ENCODE measurements around the gene TP53BP1. TPM values are rescaled to one million over a fixed set of nuclear protein-coding genes. Genes with fewer than 3 reads are reported as not detected.

Gene TP53BP1
- total RNA-seq, 4 donors from 2014 or later: 17.6 to 49.4 (median 29.0) TPM

DNA sequence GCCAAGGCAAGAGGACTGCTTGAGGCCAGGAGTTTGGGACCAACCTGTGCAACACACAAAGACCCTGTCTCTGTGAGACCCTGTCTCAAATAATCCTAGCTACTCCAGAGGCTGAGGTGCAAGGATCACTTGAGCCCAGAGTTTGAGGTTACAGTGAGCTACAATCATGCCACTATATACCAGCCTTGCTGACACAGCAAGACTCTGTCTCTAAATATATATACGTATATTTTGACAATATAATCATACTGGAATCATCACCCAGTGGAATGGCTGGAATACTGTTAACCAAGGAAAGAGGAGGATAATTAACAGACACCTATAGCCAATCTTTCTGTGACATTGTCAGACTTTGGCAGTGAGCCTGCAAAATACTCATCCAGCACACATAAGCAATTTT lies 15.5 kb upstream of the TP53BP1 start:
- H3K4me3 ChIP-seq: no peak overlapping the region
- H3K9me3 ChIP-seq: no peaks in the 10 kb centered on the region
- peaks cover 28% of the 10 kb centered on the region for H3K4me1 ChIP-seq
- 59% methylated on average over 1 of the region's 1 CpG for WGBS
- H3K27ac ChIP-seq: peak overlapping the region; percentile 88
- no peaks in the 10 kb centered on the region for H3K27me3 ChIP-seq
- TF ChIP-seq POLR2A (IDR thresholded peaks at IDR 0.05): no peak
- TF ChIP-seq POLR2AphosphoS5 (IDR thresholded peaks at IDR 0.05): no peak
- DNase-seq (ENCODE audit: low spot score in 2 of 2): no peak
- no peaks in the 10 kb centered on the region for H3K36me3 ChIP-seq

DNA sequence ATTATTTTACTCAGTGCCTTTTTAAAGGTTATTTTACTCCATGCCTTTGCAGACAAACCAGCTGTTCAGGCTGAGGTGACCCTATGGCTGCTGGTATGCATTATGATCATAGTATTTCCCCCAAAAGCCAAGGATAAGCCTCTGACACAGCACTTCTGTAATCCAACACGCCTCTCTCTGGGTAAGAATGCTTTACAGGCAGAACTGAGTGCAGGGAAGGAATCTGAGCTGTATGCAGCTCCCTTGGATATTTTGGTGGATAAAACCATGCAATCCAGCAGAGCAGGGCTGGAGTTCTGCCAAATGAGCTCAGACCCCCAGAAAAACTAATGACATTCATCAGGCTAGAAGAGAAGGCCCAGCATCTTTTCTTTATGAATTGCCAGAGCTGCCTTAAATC lies 12.8 kb upstream of the TP53BP1 start:
- WGBS: 74% methylated on average over 1 of the region's 1 CpG
- no peak for TF ChIP-seq POLR2A (IDR thresholded peaks at IDR 0.05)
- no peak for DNase-seq (ENCODE audit: low spot score in 2 of 2)
- H3K4me3 ChIP-seq: no peak overlapping the region
- H3K27ac ChIP-seq: no peak overlapping the region
- peaks cover 16% of the 10 kb centered on the region for H3K4me1 ChIP-seq
- H3K9me3 ChIP-seq: no peaks in the 10 kb centered on the region
- no peaks in the 10 kb centered on the region for H3K27me3 ChIP-seq
- H3K36me3 ChIP-seq: no peaks in the 10 kb centered on the region

- TF ChIP-seq CTCF (IDR thresholded peaks at IDR 0.05) (no peak), POLR2AphosphoS5 (IDR thresholded peaks at IDR 0.05) (no peak), POLR2A (IDR thresholded peaks at IDR 0.05) (no peak), EP300 (IDR thresholded peaks at IDR 0.05) (no peak)
- H3K9me3 ChIP-seq: no peaks in the 10 kb centered on the region
These were observed 6.7 kb upstream of the TP53BP1 start for GRCh38 chr15:43499635-43500034.

DNA sequence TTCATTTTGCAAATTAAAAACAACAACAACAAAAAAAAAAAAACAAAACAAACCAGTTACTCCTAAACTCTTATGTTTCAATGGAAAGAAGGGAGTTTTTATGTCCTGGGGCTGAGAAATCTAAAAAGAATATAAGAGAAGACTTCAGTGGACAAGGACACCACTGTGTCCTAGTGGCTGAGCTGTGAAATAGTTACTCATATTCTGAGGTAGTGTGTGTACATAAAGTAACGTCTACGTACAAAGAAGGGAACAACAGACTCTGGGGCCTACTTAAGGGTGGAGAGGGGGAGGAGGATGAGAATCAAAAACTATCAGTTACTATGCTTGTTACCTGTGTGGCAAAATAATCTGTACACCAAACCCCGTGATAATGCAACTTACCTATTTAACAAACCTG lies 6.0 kb upstream of the TP53BP1 start:
- Histone ChIP-seq H3K4me1 (peaks cover under 1% of the 10 kb centered on the region), H3K9me3 (no peaks in the 10 kb centered on the region), H3K27me3 (no peaks in the 10 kb centered on the region), H3K27ac (no peak overlapping the region), H3K36me3 (no peaks in the 10 kb centered on the region), H3K4me3 (no peak overlapping the region)
- WGBS: 67% methylated on average over 3 of the region's 3 CpGs
- DNase-seq (ENCODE audit: low spot score in 2 of 2): no peak
- no peak for TF ChIP-seq POLR2A (IDR thresholded peaks at IDR 0.05)
- TF ChIP-seq POLR2AphosphoS5 (IDR thresholded peaks at IDR 0.05): no peak
- no peak for TF ChIP-seq CTCF (IDR thresholded peaks at IDR 0.05)
- no peak for TF ChIP-seq EP300 (IDR thresholded peaks at IDR 0.05)

More at GRCh38 chr15:43499635-43500034, 6.7 kb upstream of the TP53BP1 start:
- Histone ChIP-seq H3K4me3 (no peak overlapping the region), H3K4me1 (no peaks in the 10 kb centered on the region), H3K27me3 (no peaks in the 10 kb centered on the region), H3K36me3 (no peaks in the 10 kb centered on the region), H3K27ac (no peak overlapping the region)
- WGBS: 98% methylated on average over 1 of the region's 1 CpG
- no peak for DNase-seq (ENCODE audit: low spot score in 2 of 2)

DNA sequence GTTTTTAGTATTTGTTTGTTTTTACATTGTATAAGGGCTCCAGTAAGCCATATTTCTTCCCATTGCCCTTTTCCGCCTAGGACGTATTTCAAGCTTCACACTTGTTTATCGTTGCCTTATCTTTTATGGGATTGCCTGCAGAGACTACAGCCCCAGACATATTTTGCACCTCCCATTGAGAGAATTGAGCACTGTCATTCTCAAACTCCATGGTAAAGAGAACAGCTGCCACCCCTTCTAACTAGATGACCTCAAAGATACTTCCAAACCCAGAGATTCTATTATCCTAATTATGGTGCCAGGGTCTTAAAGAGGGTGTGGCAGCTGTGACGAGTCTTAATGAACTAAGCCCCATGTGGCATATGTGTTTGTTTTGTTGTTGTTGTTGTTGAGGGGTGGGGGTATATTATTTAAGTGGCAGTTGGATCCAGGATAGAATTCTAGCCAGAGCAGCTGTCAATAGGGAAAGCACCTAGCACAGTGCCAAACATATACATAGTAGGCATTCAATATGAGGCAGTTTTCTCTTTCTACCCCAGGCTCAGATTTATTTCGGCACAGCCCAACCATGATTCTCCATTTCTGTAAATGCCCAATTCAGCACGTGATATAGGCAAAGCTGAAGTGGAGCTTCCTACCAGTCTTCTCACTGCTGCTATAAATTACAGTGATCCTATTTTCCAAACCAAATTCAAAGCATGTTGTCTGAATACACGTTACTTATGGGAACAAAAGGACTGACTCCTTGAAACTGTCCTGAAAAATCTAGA lies 932 bp upstream of the TP53BP1 start:
- no peak for DNase-seq (ENCODE audit: low spot score in 2 of 2)
- peak overlapping the region; percentile 76 for H3K4me3 ChIP-seq
- no peaks in the 10 kb centered on the region for H3K27me3 ChIP-seq
- H3K9me3 ChIP-seq: no peaks in the 10 kb centered on the region
- peaks cover 12% of the 10 kb centered on the region for H3K36me3 ChIP-seq
- H3K27ac ChIP-seq: no peak overlapping the region
- TF ChIP-seq EP300 (IDR thresholded peaks at IDR 0.05) (no peak), CTCF (IDR thresholded peaks at IDR 0.05) (no peak), POLR2AphosphoS5 (IDR thresholded peaks at IDR 0.05) (no peak), POLR2A (IDR thresholded peaks at IDR 0.05) (no peak)
- 48% methylated on average over 7 of the region's 7 CpGs for WGBS
- peaks cover 23% of the 10 kb centered on the region for H3K4me1 ChIP-seq

- Histone ChIP-seq H3K27me3 (no peaks in the 10 kb centered on the region), H3K4me3 (peak overlapping the region; percentile 76), H3K36me3 (peaks cover 25% of the 10 kb centered on the region), H3K4me1 (peaks cover 23% of the 10 kb centered on the region), H3K9me3 (no peaks in the 10 kb centered on the region), H3K27ac (no peak overlapping the region)
- TF ChIP-seq CTCF (IDR thresholded peaks at IDR 0.05): no peak
- no peak for TF ChIP-seq POLR2AphosphoS5 (IDR thresholded peaks at IDR 0.05)
- no peak for TF ChIP-seq EP300 (IDR thresholded peaks at IDR 0.05)
- no peak for TF ChIP-seq POLR2A (IDR thresholded peaks at IDR 0.05)
- no peak for DNase-seq (ENCODE audit: low spot score in 2 of 2)
- 9% methylated on average over 7 of the region's 7 CpGs for whole genome bisulfite sequencing
These were observed 690 bp downstream of the TP53BP1 start for GRCh38 chr15:43492266-43492665.
